CD8-positive, alpha-beta memory T cell (primary cell): ENCODE results near the gene TTLL9. TPM values are rescaled to one million over a fixed set of nuclear protein-coding genes. Genes with fewer than 3 reads are reported as not detected.
"Not testable (repeated sequence)": the region's sequence is repeated elsewhere in the genome, so short reads cannot be mapped to it uniquely, and the experiment has no call there.

Experiments used
- CTCF ChIA-PET: fragments of 350-600 bp; sonication (Branson Sonifier 250); formaldehyde crosslinking; loops from one replicate; lab custom pipeline; 2021; ENCODE audit warnings: antibody characterized with exemption; lab: Charles Lee
- POLR2A ChIA-PET: fragments of 350-600 bp; sonication (Branson Sonifier 250); formaldehyde crosslinking; loops from one replicate; lab custom pipeline; 2021; ENCODE audit warnings: antibody characterized with exemption; lab: Charles Lee
- DNase-seq, 5 donors: peaks; one replicate each; pipeline versions ENCODE4 v3.0.0 to v3.0.0-alpha.2; 2020 to 2022; ENCODE audit warnings: mixed read lengths in 1 of 5
- H3K27ac ChIP-seq: one replicate; pipeline ENCODE4 v1.7.0; 2013; ENCODE audit warnings: low read depth, mild to moderate bottlenecking, low read length, moderate library complexity
- H3K27me3 ChIP-seq: 2 replicates; pipeline ENCODE4 v1.7.0; 2013; ENCODE audit warnings: low read length, mild to moderate bottlenecking; ENCODE audit not compliant: insufficient read depth, poor library complexity, severe bottlenecking
- H3K36me3 ChIP-seq: 2 replicates; pipeline ENCODE4 v1.7.0; 2013; ENCODE audit warnings: mild to moderate bottlenecking, low read length, moderate library complexity; ENCODE audit not compliant: insufficient read depth
- H3K4me1 ChIP-seq: 2 replicates; pipeline ENCODE4 v1.7.0; 2013; ENCODE audit warnings: mild to moderate bottlenecking, low read length, moderate library complexity; ENCODE audit not compliant: insufficient read depth
- H3K4me3 ChIP-seq: 2 replicates; pipeline ENCODE4 v1.7.0; 2013; ENCODE audit warnings: mild to moderate bottlenecking, low read length
- H3K9me3 ChIP-seq: 2 replicates; pipeline ENCODE4 v1.7.0; 2013; ENCODE audit warnings: mild to moderate bottlenecking, low read length
- H3K27ac Mint-ChIP-seq, 8 donors: one replicate each; pipeline ENCODE4 v1.8.0; 2020 to 2021; ENCODE audit warnings: mixed read lengths in 8 of 8, mild to moderate bottlenecking in 6 of 8, inconsistent platforms in 3 of 8, moderate library complexity in 3 of 8
- H3K27me3 Mint-ChIP-seq, 2 donors: one replicate each; pipeline ENCODE4 v1.8.0; 2020 to 2021; ENCODE audit warnings: mixed read lengths in 2 of 2, mild to moderate bottlenecking in 1 of 2, moderate library complexity in 1 of 2
- H3K36me3 Mint-ChIP-seq, 3 donors: one replicate each; pipeline ENCODE4 v1.8.0; 2020 to 2021; ENCODE audit warnings: mixed read lengths in 3 of 3, inconsistent platforms in 1 of 3, mild to moderate bottlenecking in 1 of 3
- H3K4me1 Mint-ChIP-seq, 3 donors: one replicate each; pipeline ENCODE4 v1.8.0; 2020 to 2021; ENCODE audit warnings: mixed read lengths in 3 of 3, inconsistent platforms in 1 of 3, mild to moderate bottlenecking in 1 of 3
- H3K4me3 Mint-ChIP-seq, 7 donors: one replicate each; pipeline ENCODE4 v1.8.0; 2020 to 2021; ENCODE audit warnings: mixed read lengths in 7 of 7, mild to moderate bottlenecking in 6 of 7, moderate library complexity in 4 of 7, inconsistent platforms in 2 of 7
- H3K9me3 Mint-ChIP-seq, 5 donors: one replicate each; pipeline ENCODE4 v1.8.0; 2020 to 2022; ENCODE audit warnings: mixed read lengths in 5 of 5, mild to moderate bottlenecking in 3 of 5, moderate library complexity in 2 of 5, inconsistent platforms in 1 of 5
- polyA plus RNA-seq: library from polyadenylated mRNA; unstranded; fragments of 300-500 nt; fragmentation: Illumina TruSeq; gene quantifications from one replicate; pipeline ENCODE4 v1.2.3, GENCODE V29; 2021
- total RNA-seq, 2 experiments: library from RNA; stranded (reverse); gene quantifications; one replicate each; pipeline ENCODE4 v1.2.3, GENCODE V29; 2021

Gene TTLL9
- total and polyA plus RNA-seq, 3 experiments from 2014 or later = not detected

- ChIA-PET CTCF (interaction anchor here (1.4 kb wide), 2 partner anchors 21 to 204 kb away, joined by 3 to 5 read pairs; no protein-coding TSS in a partner anchor), POLR2A (no interaction called here)
- Histone ChIP-seq H3K27me3 (no peaks in the 10 kb centered on the region), H3K4me1 (no peaks in the 10 kb centered on the region), H3K27ac (no peak overlapping the region), H3K9me3 (no peaks in the 10 kb centered on the region), H3K4me3 (no peak overlapping the region), H3K36me3 (no peaks in the 10 kb centered on the region)
- DNase-seq = no peak
- H3K27ac Mint-ChIP-seq = no peak overlapping the region
- H3K4me3 Mint-ChIP-seq = no peak overlapping the region
- peaks cover 0 to 5% (median 5%) of the 10 kb centered on the region in 3 donors for H3K4me1 Mint-ChIP-seq
- no peaks in the 10 kb centered on the region for H3K27me3 Mint-ChIP-seq
- H3K36me3 Mint-ChIP-seq = no peaks in the 10 kb centered on the region
- H3K9me3 Mint-ChIP-seq = no peaks in the 10 kb centered on the region
Observed at GRCh38 chr20:31826074-31826473, 44.4 kb upstream of the TTLL9 start.

- ChIA-PET POLR2A (no interaction called here), CTCF (interaction anchor here (1.4 kb wide), 2 partner anchors 20 to 203 kb away, joined by 3 to 5 read pairs; no protein-coding TSS in a partner anchor)
- Mint-ChIP-seq H3K36me3 (no peaks in the 10 kb centered on the region), H3K4me1 (peaks cover 0 to 5% (median 5%) of the 10 kb centered on the region in 3 donors), H3K9me3 (no peaks in the 10 kb centered on the region), H3K27ac (no peak overlapping the region), H3K4me3 (no peak overlapping the region), H3K27me3 (no peaks in the 10 kb centered on the region)
- Histone ChIP-seq H3K27ac (no peak overlapping the region), H3K27me3 (no peaks in the 10 kb centered on the region), H3K4me3 (no peak overlapping the region), H3K9me3 (no peaks in the 10 kb centered on the region), H3K36me3 (no peaks in the 10 kb centered on the region), H3K4me1 (no peaks in the 10 kb centered on the region)
- DNase-seq = no peak
Observed at GRCh38 chr20:31827059-31827458, 43.4 kb upstream of the TTLL9 start.

GRCh38 chr20:31828016-31828415 is 42.4 kb upstream of the TTLL9 start:
- H3K9me3 Mint-ChIP-seq, H3K27ac Mint-ChIP-seq, H3K9me3 ChIP-seq, H3K27me3 Mint-ChIP-seq, DNase-seq, H3K27me3 ChIP-seq, CTCF ChIA-PET, H3K27ac ChIP-seq, POLR2A ChIA-PET, H3K4me3 Mint-ChIP-seq, H3K4me1 Mint-ChIP-seq, H3K36me3 ChIP-seq, H3K4me3 ChIP-seq, H3K4me1 ChIP-seq, H3K36me3 Mint-ChIP-seq: not testable (repeated sequence)

GRCh38 chr20:31829731-31830130 is 40.7 kb upstream of the TTLL9 start:
- Mint-ChIP-seq H3K27me3 (no peaks in the 10 kb centered on the region), H3K4me1 (peaks cover 0 to 3% (median 0%) of the 10 kb centered on the region in 3 donors), H3K9me3 (no peaks in the 10 kb centered on the region), H3K4me3 (no peak overlapping the region), H3K36me3 (no peaks in the 10 kb centered on the region), H3K27ac (no peak overlapping the region)
- Histone ChIP-seq H3K27ac (no peak overlapping the region), H3K36me3 (no peaks in the 10 kb centered on the region), H3K9me3 (no peaks in the 10 kb centered on the region), H3K4me3 (no peak overlapping the region), H3K27me3 (no peaks in the 10 kb centered on the region), H3K4me1 (no peaks in the 10 kb centered on the region)
- ChIA-PET CTCF (interaction anchor here (1.2 to 1.6 kb wide), 3 partner anchors 8 to 23 kb away, joined by 3 to 4 read pairs (median 3); no protein-coding TSS in a partner anchor), POLR2A (no interaction called here)
- no peak for DNase-seq

GRCh38 chr20:31830406-31830981 is 39.9 kb upstream of the TTLL9 start:
- H3K36me3 ChIP-seq = no peaks in the 10 kb centered on the region
- POLR2A ChIA-PET = no interaction called here
- H3K27me3 Mint-ChIP-seq = no peaks in the 10 kb centered on the region

DNA sequence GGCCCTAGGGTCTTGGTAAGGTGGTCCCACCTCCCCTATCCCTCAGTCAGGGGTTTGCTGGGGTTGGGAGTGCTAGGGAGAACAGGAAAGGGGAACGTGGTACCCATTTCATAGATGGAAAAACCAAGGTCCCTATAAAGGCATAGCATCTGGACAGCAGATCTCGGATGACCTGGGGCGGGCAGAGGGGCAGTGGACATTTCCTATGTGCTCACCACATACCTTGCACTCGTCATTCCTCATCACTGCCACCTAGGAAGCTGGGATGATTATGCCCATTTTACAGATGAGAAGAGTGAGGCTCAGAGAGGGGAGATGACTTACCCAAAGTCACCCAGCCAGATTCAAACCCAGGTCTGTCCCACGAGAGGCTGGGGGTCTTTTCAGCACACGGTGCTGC is 39.2 kb upstream of the TTLL9 start:
- Mint-ChIP-seq H3K4me1 (peaks cover 3 to 8% (median 5%) of the 10 kb centered on the region in 3 donors), H3K27ac (no peak overlapping the region), H3K9me3 (no peaks in the 10 kb centered on the region), H3K36me3 (no peaks in the 10 kb centered on the region), H3K27me3 (no peaks in the 10 kb centered on the region), H3K4me3 (no peak overlapping the region)
- Histone ChIP-seq H3K27me3 (no peaks in the 10 kb centered on the region), H3K4me1 (peaks cover 6% of the 10 kb centered on the region), H3K9me3 (no peaks in the 10 kb centered on the region), H3K36me3 (no peaks in the 10 kb centered on the region), H3K4me3 (no peak overlapping the region), H3K27ac (no peak overlapping the region)
- ChIA-PET CTCF (interaction anchor here (1.1 to 1.6 kb wide), 2 partner anchors 21 to 41 kb away, joined by 3 read pairs; no protein-coding TSS in a partner anchor), POLR2A (no interaction called here)
- no peak for DNase-seq

More at GRCh38 chr20:31830406-31830981, 39.9 kb upstream of the TTLL9 start:
- no peak overlapping the region for H3K27ac ChIP-seq
- Mint-ChIP-seq H3K4me3 (no peak overlapping the region), H3K27ac (no peak overlapping the region), H3K36me3 (no peaks in the 10 kb centered on the region), H3K4me1 (peaks cover 0 to 3% (median 0%) of the 10 kb centered on the region in 3 donors), H3K9me3 (no peaks in the 10 kb centered on the region)
- no peaks in the 10 kb centered on the region for H3K4me1 ChIP-seq
- H3K4me3 ChIP-seq = no peak overlapping the region
- H3K27me3 ChIP-seq = no peaks in the 10 kb centered on the region
- CTCF ChIA-PET = interaction anchor here (1.1 to 1.6 kb wide), 4 partner anchors 9 to 41 kb away, joined by 3 to 4 read pairs (median 3); no protein-coding TSS in a partner anchor
- DNase-seq = no peak
- H3K9me3 ChIP-seq = no peaks in the 10 kb centered on the region

DNA sequence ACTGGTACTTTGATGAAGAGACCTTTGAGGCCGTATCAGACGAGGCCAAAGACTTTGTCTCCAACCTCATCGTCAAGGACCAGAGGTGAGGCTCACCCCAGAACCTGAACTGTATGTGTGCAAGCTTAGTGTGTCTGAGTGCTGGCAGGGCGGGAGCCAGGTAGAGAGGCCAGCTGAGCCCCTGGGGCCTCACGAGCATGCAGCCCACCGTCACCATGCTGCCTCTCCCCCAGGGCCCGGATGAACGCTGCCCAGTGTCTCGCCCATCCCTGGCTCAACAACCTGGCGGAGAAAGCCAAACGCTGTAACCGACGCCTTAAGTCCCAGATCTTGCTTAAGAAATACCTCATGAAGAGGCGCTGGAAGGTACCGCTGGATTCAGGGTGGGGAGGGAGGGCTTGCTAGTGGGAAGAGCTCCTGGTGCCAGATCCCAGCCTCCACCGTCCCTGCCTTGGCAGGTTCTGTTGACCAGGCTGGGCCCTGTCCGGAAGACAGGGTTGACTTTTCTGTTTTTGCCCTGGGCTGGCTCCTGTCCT is 38.6 kb upstream of the TTLL9 start:
- Mint-ChIP-seq H3K9me3 (no peaks in the 10 kb centered on the region), H3K36me3 (no peaks in the 10 kb centered on the region), H3K27ac (no peak overlapping the region), H3K4me1 (peaks cover 7 to 11% (median 10%) of the 10 kb centered on the region in 3 donors), H3K27me3 (no peaks in the 10 kb centered on the region), H3K4me3 (no peak overlapping the region)
- ChIA-PET CTCF (no interaction called here), POLR2A (no interaction called here)
- Histone ChIP-seq H3K4me3 (no peak overlapping the region), H3K4me1 (peaks cover 9% of the 10 kb centered on the region), H3K27me3 (no peaks in the 10 kb centered on the region), H3K27ac (no peak overlapping the region), H3K9me3 (no peaks in the 10 kb centered on the region), H3K36me3 (no peaks in the 10 kb centered on the region)
- DNase-seq = no peak

DNA sequence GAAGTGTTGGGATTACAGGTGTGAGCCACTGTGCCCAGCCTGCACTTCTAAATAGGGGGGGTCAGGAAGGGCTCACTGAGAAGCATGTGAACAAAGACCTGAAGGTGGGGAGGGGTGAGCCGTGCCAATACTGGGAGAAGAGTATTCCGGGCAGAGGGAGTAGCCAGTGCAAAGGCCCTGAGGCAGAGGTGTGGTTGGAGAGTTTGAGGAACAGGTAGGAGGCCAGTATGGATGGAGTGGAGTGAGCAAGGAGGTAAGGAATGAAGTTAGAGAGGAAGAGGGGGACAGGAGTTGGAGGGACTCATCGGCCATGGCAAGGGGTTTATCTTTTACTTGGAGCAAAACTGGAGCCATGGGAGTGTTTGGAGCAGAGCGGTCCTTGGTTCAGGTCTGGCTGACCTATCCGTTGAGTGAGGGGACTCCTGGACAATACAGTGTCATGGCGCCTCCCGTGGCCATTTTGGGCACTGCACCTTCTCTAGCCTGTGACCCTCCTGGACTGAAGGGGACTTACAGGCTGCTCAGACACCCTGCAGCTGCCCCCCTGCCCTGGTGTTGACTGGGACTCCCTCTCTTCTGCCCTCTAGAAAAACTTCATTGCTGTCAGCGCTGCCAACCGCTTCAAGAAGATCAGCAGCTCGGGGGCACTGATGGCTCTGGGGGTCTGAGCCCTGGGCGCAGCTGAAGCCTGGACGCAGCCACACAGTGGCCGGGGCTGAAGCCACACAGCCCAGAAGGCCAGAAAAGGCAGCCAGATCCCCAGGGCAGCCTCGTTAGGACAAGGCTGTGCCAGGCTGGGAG is 37.1 kb upstream of the TTLL9 start:
- no peak overlapping the region for H3K4me3 Mint-ChIP-seq
- DNase-seq = peak; percentile 11 to 70 (median 48)
- peaks cover 9% of the 10 kb centered on the region for H3K4me1 ChIP-seq
- no peaks in the 10 kb centered on the region for H3K9me3 Mint-ChIP-seq
- no peak overlapping the region for H3K4me3 ChIP-seq
- no peaks in the 10 kb centered on the region for H3K27me3 Mint-ChIP-seq
- ChIA-PET CTCF (interaction anchor here (1.9 to 6.2 kb wide), 2 partner anchors 11 to 14 kb away, joined by 9 to 30 read pairs; no protein-coding TSS in a partner anchor), POLR2A (no interaction called here)
- H3K9me3 ChIP-seq = no peaks in the 10 kb centered on the region
- no peaks in the 10 kb centered on the region for H3K36me3 Mint-ChIP-seq
- no peaks in the 10 kb centered on the region for H3K27me3 ChIP-seq
- peaks cover 7 to 11% (median 10%) of the 10 kb centered on the region in 3 donors for H3K4me1 Mint-ChIP-seq
- no peaks in the 10 kb centered on the region for H3K36me3 ChIP-seq
- H3K27ac Mint-ChIP-seq = no peak overlapping the region
- H3K27ac ChIP-seq = no peak overlapping the region
